B cell (primary cell): ENCODE results near the gene TMEM263. TPM values are rescaled to one million over a fixed set of nuclear protein-coding genes. Genes with fewer than 3 reads are reported as not detected.
"Not testable (repeated sequence)": the region's sequence is repeated elsewhere in the genome, so short reads cannot be mapped to it uniquely, and the experiment has no call there.

Source experiments
- ATAC-seq: fragments of 200-7000 bp; cut with Tn5 transposase; one replicate; pipeline ENCODE4 v1.10.0; 2021; ENCODE audit warnings: low read depth, mild to moderate bottlenecking, moderate number of reproducible peaks, moderate library complexity
- CTCF ChIA-PET: fragments of 350-600 bp; sonication (Branson Sonifier 250); formaldehyde crosslinking; loops from one replicate; lab custom pipeline; 2021; ENCODE audit warnings: antibody characterized with exemption, inconsistent platforms; lab: Charles Lee
- POLR2A ChIA-PET: fragments of 350-600 bp; sonication (Branson Sonifier 250); formaldehyde crosslinking; loops from one replicate; lab custom pipeline; 2021; ENCODE audit warnings: antibody characterized with exemption; lab: Charles Lee
- DNase-seq: peaks from one replicate; pipeline ENCODE4 v3.0.0; 2013
- H2AFZ ChIP-seq: 2 replicates; pipeline ENCODE4 v1.6.1; 2012; ENCODE audit warnings: mild to moderate bottlenecking, low read depth, low read length; ENCODE audit not compliant: insufficient read depth, poor library complexity, severe bottlenecking
- H3K27ac ChIP-seq, 2 donors: 1 replicate in 1 of 2; 2 replicates in 1 of 2; pipeline ENCODE4 v1.5.1; 2012 to 2013; ENCODE audit warnings: low read length in 2 of 2, mild to moderate bottlenecking in 2 of 2, moderate library complexity in 1 of 2
- H3K27me3 ChIP-seq, 4 experiments: fragments of 200-600 bp in 1 of 4; sonication (generic) in 1 of 4; replicated peaks in 1 of 4; 1 replicate in 2 of 4; 2 replicates in 2 of 4; pipeline versions ENCODE4 v1.6.1 to v1.7.0; 2013 to 2016; ENCODE audit warnings: low read length in 3 of 4, mild to moderate bottlenecking in 2 of 4, mixed read lengths in 1 of 4, moderate library complexity in 1 of 4; ENCODE audit not compliant: insufficient read depth in 4 of 4, control insufficient read depth in 3 of 4; ENCODE audit errors: control extremely low read depth in 1 of 4
- H3K36me3 ChIP-seq, 2 experiments: replicated peaks in 1 of 2; 1 replicate in 1 of 2; 2 replicates in 1 of 2; pipeline versions ENCODE4 v1.6.1 to v1.7.1; 2013; ENCODE audit warnings: low read length in 1 of 2; ENCODE audit not compliant: insufficient read depth in 2 of 2, control insufficient read depth in 1 of 2; ENCODE audit errors: control extremely low read depth in 1 of 2, extremely low read depth in 1 of 2
- H3K4me1 ChIP-seq, 2 donors: fragments of 200-600 bp in 1 of 2; sonication (generic) in 1 of 2; 1 replicate in 1 of 2; 2 replicates in 1 of 2; pipeline versions ENCODE4 v1.5.1 to v1.6.1; 2013 to 2017; ENCODE audit warnings: low read length in 2 of 2; ENCODE audit not compliant: control insufficient read depth in 2 of 2, insufficient read depth in 2 of 2
- H3K4me2 ChIP-seq: replicated peaks from 2 replicates; pipeline ENCODE3; 2012; ENCODE audit warnings: mild to moderate bottlenecking, low read depth, low read length; ENCODE audit not compliant: poor library complexity, severe bottlenecking
- H3K4me3 ChIP-seq, 5 experiments: fragments of 200-600 bp in 1 of 5; sonication (generic) in 1 of 5; 1 replicate in 3 of 5; 2 replicates in 2 of 5; pipeline versions ENCODE4 v1.5.1 to v1.7.0; 2011 to 2016; ENCODE audit warnings: low read length in 4 of 5, mild to moderate bottlenecking in 4 of 5, low read depth in 2 of 5, control low read depth in 1 of 5, moderate library complexity in 1 of 5; ENCODE audit not compliant: insufficient read depth in 1 of 5; ENCODE audit errors: control extremely low read depth in 1 of 5, extremely low read depth in 1 of 5
- H3K79me2 ChIP-seq: fragments of 200-600 bp; sonication (generic); one replicate; pipeline ENCODE4 v1.6.0; 2016; ENCODE audit warnings: low read length; ENCODE audit not compliant: control insufficient read depth, insufficient read depth
- H3K9ac ChIP-seq: fragments of 200-600 bp; sonication (generic); 2 replicates; pipeline ENCODE4 v1.6.1; 2017; ENCODE audit warnings: mild to moderate bottlenecking, low read length, moderate library complexity
- H3K9me3 ChIP-seq, 3 donors: one replicate each; pipeline versions ENCODE4 v1.6.1 to v1.7.1; 2013; ENCODE audit warnings: low read length in 2 of 3; ENCODE audit not compliant: control insufficient read depth in 2 of 3, insufficient read depth in 1 of 3; ENCODE audit errors: control extremely low read depth in 1 of 3
- H4K20me1 ChIP-seq: 2 replicates; pipeline ENCODE4 v1.6.0; 2012; ENCODE audit warnings: mild to moderate bottlenecking, low read length; ENCODE audit not compliant: insufficient read depth, control insufficient read depth, poor library complexity, severe bottlenecking
- H3K27ac Mint-ChIP-seq: one replicate; pipeline ENCODE4 v1.8.0; 2021; ENCODE audit warnings: mixed read lengths
- H3K27me3 Mint-ChIP-seq: one replicate; pipeline ENCODE4 v1.8.0; 2021; ENCODE audit warnings: mixed read lengths
- H3K4me1 Mint-ChIP-seq: one replicate; pipeline ENCODE4 v1.8.0; 2021; ENCODE audit warnings: mixed read lengths
- H3K4me3 Mint-ChIP-seq: one replicate; pipeline ENCODE4 v1.8.0; 2021; ENCODE audit warnings: mixed read lengths
- H3K9me3 Mint-ChIP-seq: one replicate; pipeline ENCODE4 v1.8.0; 2022; ENCODE audit warnings: mixed read lengths; ENCODE audit not compliant: insufficient read depth
- CTCF ChIP-seq: fragments of 200-600 bp; IDR thresholded peaks from one replicate; pipeline ENCODE4 v1.8.0; 2022; ENCODE audit warnings: antibody characterized with exemption, mild to moderate bottlenecking
- EZH2 ChIP-seq: IDR thresholded peaks from 2 replicates; pipeline ENCODE4 v1.6.1; 2012; ENCODE audit warnings: borderline replicate concordance, low read depth, mild to moderate bottlenecking, moderate library complexity, low read length; ENCODE audit not compliant: insufficient read depth, poor library complexity, severe bottlenecking
- WGBS: methylation state at CpG from one replicate; pipeline ENCODE4 v1.1.5; 2013; ENCODE audit warnings: missing lambda C conversion rate; ENCODE audit not compliant: insufficient coverage; 5-methylcytosine and 5-hydroxymethylcytosine counted together
- intact Hi-C: fragments of 100-400 bp; cut with micrococcal nuclease; formaldehyde crosslinking; loops from one replicate; pipeline ENCODE4 v1.10.0; 2022
- polyA plus RNA-seq: library from polyadenylated mRNA; depleted of rRNA; stranded (reverse); fragments of >200 nt; gene quantifications from 2 replicates; pipeline ENCODE4 v1.2.3, GENCODE V29; 2012
- total RNA-seq, 2 donors: library from RNA; stranded (reverse); fragments of 120-200 nt in 1 of 2; gene quantifications; 1 replicate in 1 of 2; 2 replicates in 1 of 2; pipeline versions ENCODE4 v1.2.3 to v1.2.4, GENCODE V29; 2013 to 2022

The TMEM263 gene
- total and polyA plus RNA-seq, 2 donors (not counting 1 experiment from before 2014, with no cell fraction given), result 4.8 to 23.5 TPM

- TF ChIP-seq EZH2 (no peak), CTCF (peak; percentile 96)
- Histone ChIP-seq H3K36me3 (no peaks in the 10 kb centered on the region), H2AFZ (no peak overlapping the region), H3K9ac (no peak overlapping the region), H3K27me3 (peaks cover 11 to 82% (median 72%) of the 10 kb centered on the region in 4 experiments), H4K20me1 (no peaks in the 10 kb centered on the region), H3K27ac (no peak overlapping the region), H3K4me2 (no peak overlapping the region), H3K4me1 (peaks cover 0 to 18% of the 10 kb centered on the region in 2 donors), H3K9me3 (peaks cover 5 to 13% (median 10%) of the 10 kb centered on the region in 3 donors), H3K4me3 (no peak overlapping the region), H3K79me2 (no peaks in the 10 kb centered on the region)
- H3K27ac Mint-ChIP-seq, result no peak overlapping the region
- peaks cover 7% of the 10 kb centered on the region for H3K9me3 Mint-ChIP-seq
- ChIA-PET POLR2A (no interaction called here), CTCF (interaction anchor here (0.6 to 3.9 kb wide), 12 partner anchors 9 to 563 kb away, joined by 3 to 39 read pairs (median 6); partner anchors contain the start of gene POLR3B)
- DNase-seq (peak; percentile 64), ATAC-seq (no peak)
- H3K27me3 Mint-ChIP-seq, result peaks cover 84% of the 10 kb centered on the region
- H3K4me1 Mint-ChIP-seq, result no peaks in the 10 kb centered on the region
- intact Hi-C loops, result loop anchor here (1.0 to 10.0 kb wide), 3 partner anchors 534 to 695 kb away; partner anchors contain the start of gene POLR3B
- WGBS, result no CpG with 5 or more reads among the region's 4 CpGs
- no peak overlapping the region for H3K4me3 Mint-ChIP-seq
Measured at GRCh38 chr12:106919910-106920544, 35.7 kb upstream of the TMEM263 start.

- H3K79me2 ChIP-seq, H3K36me3 ChIP-seq, POLR2A ChIA-PET, H3K9me3 Mint-ChIP-seq, H3K4me3 Mint-ChIP-seq, H3K4me1 Mint-ChIP-seq, DNase-seq, H2AFZ ChIP-seq, H3K4me3 ChIP-seq, H3K9ac ChIP-seq, H3K27ac Mint-ChIP-seq, H4K20me1 ChIP-seq, H3K4me2 ChIP-seq, ATAC-seq, H3K27ac ChIP-seq: not testable (repeated sequence)
- WGBS, result 100% methylated on average over 2 of the region's 2 CpGs
- peaks cover 0 to 13% of the 10 kb centered on the region in 2 donors for H3K4me1 ChIP-seq
- intact Hi-C loops, result loop anchor here (10.0 kb wide), 1 partner anchor 697 kb away; no protein-coding TSS in a partner anchor
- peaks cover 11 to 79% (median 64%) of the 10 kb centered on the region in 4 experiments for H3K27me3 ChIP-seq
- CTCF ChIA-PET, result interaction anchor here (0.8 to 3.8 kb wide), 5 partner anchors 13 to 565 kb away, joined by 3 to 39 read pairs (median 3); partner anchors contain the start of gene POLR3B
- peaks cover 8 to 13% (median 10%) of the 10 kb centered on the region in 3 donors for H3K9me3 ChIP-seq
- H3K27me3 Mint-ChIP-seq, result peaks cover 81% of the 10 kb centered on the region
Measured at GRCh38 chr12:106921976-106922375, 33.7 kb upstream of the TMEM263 start.

- H3K36me3 ChIP-seq, H3K4me3 ChIP-seq, H3K4me1 Mint-ChIP-seq, H3K4me2 ChIP-seq, H2AFZ ChIP-seq, H3K9me3 Mint-ChIP-seq, H3K27ac Mint-ChIP-seq, ATAC-seq, H3K79me2 ChIP-seq, H3K4me3 Mint-ChIP-seq, H4K20me1 ChIP-seq, H3K27ac ChIP-seq, DNase-seq, H3K9ac ChIP-seq, CTCF ChIA-PET, POLR2A ChIA-PET: not testable (repeated sequence)
- Histone ChIP-seq H3K4me1 (peaks cover 0 to 13% of the 10 kb centered on the region in 2 donors), H3K9me3 (peaks cover 8 to 13% (median 10%) of the 10 kb centered on the region in 3 donors), H3K27me3 (peaks cover 12 to 75% (median 65%) of the 10 kb centered on the region in 4 experiments)
- H3K27me3 Mint-ChIP-seq, result peaks cover 78% of the 10 kb centered on the region
- intact Hi-C loops, result loop anchor here (10.0 kb wide), 1 partner anchor 699 kb away; no protein-coding TSS in a partner anchor
- no CpG with 5 or more reads among the region's 2 CpGs for WGBS
Measured at GRCh38 chr12:106923594-106923993, 32.1 kb upstream of the TMEM263 start.
